ENCODE data around the gene CBFB.
A peak's percentile ranks its signal among the peaks of the same experiment; 100 is the strongest.

The CBFB gene

DNA sequence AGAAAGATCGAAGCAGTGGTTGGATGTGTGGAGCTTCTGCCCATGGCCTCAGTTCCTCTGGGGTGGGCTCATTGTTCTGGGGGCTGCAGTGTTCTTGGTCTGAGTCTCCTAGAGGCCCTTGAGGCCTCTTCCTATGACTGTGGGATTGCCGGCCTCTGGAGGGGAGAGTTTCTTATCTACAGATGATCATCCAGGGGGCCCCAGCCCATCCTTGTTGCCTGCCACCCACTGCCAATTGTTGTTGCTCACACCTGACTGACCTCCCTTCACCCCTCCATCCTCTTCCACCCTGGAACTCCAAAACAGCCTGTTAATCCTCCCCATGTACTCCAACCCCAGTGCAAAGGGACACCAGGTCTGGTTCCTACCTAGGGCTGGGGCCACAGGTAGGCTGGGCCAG is 116.0 kb downstream of the CBFB start:
- no peak for DNase-seq

DNA sequence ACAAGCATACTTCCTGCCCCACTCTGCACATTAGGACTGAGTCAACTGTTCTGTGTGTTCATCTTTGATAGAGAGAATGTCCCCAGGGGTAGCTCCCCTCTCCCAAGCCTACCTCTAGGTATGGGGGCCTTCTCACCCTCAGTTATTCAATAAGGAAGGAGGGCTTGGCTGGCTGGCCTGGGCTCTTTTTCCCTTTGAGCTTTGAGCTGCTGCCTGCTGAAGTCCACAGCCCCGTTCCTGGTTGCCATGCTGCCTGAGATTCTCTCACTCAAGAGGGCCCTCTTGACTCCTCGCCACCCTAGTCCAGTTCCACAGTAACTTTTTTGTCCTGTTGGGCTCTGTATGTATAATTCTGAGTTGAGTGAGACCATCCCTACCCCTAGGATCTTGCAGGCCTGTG is 116.8 kb downstream of the CBFB start:
- no peak for DNase-seq

DNA sequence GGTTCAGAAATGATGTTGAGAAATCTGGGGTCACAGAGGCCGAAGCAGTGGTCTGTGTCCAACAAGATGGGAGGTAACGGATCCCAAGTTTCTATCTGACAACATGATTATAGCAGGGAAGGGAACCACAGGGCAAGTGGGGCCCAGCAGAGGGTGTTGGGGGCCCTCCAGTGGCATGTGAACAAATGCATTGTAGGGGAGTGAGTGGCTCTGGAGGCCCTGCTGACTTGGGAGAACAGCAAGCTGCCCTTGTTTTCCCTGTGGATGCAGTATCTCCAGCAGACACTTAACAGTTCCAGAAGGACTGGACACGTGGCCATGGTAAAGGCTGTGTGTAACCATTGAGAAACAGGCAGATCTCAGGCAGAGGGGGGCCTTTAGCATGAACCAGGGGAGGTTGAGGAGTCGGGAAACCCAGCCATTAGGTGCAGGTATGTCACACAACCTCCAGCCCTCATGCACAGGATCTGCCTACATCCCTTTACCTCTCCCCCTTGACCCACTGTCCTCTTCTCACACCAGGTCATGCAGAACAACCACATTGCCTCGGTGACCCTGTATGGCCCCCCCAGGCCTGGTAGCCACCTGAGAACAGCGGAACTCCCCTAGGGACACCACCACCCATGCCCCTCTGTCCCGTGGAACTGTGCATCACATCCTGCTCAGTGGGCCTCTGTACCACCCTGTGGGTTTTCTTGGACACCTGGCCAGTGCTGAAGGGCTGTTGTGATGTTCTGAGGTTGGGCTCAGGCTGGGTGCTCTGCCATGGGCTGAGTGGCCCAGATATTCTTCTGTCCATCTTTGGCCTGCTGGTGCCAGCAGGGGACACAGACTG is 117.8 kb downstream of the CBFB start:
- DNase-seq: no peak

DNA sequence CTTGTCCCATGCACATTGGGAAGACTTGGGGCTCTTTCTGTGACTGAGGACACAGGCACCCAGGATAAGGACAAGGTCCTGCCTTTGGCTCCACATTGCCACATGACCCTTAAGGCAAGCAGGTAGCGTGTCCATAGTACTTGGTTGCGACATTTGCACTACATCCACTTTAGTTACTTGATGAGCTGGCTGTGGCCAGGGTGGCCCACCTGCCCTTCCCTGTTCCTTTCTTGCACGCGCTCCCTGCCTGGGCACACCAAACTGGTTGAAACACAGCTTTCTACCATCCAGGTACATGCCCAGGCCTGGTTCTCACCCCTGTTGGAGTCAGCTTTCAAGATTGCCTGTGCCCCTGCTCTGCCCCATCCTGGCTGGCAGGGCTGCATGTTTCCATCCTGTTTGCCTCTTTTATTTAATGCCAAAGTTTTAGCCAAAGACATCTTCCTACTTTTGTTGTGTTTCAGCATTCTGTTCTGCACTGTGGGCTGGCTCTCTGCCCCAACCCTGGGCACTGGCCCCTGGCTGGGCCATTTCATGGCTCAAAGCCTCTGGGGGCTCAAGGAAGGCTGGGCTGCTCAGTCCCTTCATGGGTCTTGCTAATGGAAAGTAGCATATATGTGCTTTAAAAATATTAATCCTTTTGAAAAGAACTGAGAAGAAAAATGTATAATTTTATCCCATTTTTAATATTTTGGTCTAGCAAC is 118.6 kb downstream of the CBFB start:
- no peak for DNase-seq

DNA sequence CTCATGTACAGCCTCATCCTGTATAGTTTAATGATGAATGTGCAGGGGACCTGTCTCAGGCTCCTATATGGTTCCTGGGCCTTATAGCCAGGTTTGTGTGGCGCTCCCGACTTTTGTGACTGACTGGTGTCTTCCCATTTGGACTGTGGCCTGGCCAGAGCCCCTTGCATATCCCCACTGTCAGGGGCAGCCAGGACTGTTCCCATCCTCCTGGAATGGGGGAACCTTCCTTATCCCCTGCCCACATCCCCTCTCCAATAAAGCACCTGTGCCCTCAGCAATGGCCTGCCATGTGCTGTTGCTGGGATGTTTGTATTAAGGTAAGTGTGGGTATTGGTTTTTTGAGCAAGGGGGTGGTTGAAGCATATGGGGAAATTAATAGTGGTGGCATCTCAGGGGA is 119.3 kb downstream of the CBFB start:
- no peak for DNase-seq

DNA sequence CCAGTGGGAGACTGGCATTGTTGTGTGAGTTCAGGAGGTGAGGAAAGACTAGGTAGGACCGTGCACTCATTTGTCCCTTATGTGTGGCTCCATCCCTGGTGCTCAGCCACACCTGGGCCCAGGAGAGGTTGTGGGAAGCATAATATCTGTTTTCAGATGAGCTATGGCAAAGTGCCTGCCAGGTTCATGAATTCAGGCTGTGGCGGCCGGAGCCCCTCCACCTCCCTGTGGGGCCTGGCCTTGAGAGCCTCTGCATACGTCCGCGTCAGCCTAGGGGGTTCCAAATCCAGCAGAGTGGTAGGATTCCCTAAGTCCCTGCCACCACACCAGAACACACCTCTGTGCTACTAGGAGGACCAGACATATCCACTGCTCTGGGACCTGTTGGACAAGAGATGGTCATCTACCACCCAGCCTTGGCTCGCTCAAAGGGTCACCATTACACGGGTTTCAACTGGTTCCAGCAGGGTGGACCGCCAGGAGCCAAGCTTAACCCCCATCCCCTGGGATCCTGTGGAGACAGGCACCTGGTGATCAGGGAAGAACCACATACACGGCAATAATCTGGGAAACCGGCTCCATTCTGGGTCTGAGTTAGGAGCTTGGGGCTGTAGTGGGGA is 119.8 kb downstream of the CBFB start:
- DNase-seq: no peak

DNA sequence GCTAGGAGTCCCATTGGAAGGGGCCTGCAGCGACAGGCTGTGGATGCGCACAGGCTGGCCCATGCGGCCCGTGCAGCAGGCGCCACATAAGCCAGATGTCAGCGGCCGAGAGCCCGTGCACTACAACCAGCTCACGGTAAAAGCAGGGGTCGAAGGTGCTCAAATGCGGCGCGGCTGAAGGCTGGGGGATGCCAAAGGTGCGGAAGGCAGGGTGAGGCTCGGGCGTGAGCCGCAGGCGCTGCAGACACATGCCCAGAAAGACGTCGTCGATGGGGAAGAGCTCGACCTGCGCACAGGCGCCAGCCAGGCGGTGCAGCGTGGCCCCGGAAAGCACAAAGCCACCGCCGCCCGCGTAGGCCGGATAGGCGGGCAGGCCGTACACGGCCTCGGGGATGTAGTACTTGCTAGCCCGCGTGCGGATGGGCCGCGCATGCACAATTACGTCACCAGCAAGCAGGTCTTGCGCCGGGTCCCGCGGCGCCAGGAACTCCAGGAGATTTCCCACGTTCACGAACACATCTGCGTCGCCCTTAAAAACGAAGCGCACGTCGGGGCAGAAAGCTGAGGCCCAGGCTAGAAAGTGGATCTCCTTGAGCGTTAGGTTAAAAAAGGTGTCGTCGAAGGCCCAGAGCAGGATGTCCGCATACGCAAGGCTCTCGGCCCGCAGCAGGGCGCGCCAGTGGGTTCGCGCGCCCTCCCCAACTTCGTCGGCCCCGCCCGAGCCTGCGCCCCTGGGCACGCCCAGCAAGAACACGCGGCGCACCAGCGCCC is 120.5 kb downstream of the CBFB start:
- no peak for DNase-seq

DNA sequence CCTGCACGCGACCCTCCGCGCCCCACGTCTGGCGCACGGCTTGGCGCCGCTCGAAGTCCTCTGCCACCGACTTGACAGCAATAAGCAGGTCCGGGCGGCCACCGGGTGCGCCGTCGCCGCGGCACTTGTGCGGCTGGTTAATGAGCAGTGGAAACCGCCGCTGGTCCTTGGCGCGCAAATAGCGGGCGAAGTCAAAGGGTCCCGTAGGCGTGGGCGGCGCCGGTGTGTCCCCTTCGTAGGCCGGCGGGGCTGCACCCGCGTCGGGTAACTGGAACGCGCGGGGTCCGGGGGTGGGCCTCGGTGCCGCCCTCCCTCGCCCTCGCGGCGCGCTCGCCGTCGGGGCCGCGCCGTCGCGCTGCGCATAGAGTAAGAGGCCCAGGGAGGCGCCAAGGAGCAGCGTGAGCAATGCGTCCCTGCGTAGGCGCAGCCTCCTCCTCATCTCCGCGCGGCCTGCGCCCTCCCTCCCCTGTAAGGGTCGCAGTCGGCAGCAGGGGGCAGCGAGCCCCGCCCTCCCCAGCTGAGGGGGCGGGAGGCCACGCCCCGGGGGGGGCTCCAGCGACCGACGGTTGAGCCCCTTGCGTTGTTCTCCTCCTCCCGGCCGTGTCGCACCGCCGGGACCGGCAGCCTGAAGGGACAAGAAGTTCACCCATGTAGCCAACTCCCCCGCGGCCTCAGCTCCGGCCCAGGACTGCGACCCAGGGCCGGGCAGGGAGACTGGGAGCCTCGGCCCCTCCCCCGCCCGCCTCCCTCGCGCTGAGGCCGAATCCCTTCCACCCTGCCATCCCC is 121.3 kb downstream of the CBFB start:
- peak; percentile 5 for DNase-seq
